Caki2 (cell line): ENCODE measurements around the gene CERCAM. TPM values are rescaled to one million over a fixed set of nuclear protein-coding genes. Genes with fewer than 3 reads are reported as not detected.

Experiments used
- DNase-seq: peaks from one replicate; pipeline ENCODE4 v3.0.0-alpha.2; 2015; ENCODE audit warnings: low read depth
- in situ Hi-C: cut with HindIII; loops from 2 replicates; pipeline ENCODE4 v1.10.0; 2016; ENCODE audit warnings: low sequenced_read_pairs, low pct_unique_long_range_greater_than_20kb, mixed read lengths
- total RNA-seq: library from RNA; depleted of rRNA; stranded (reverse); fragments of >200 nt; shearing (Covaris generic); gene quantifications from 2 replicates; pipeline ENCODE4 v1.2.3, GENCODE V29; 2014; ENCODE audit warnings: low replicate concordance

The CERCAM gene
- total RNA-seq, 1 experiment from 2014 or later, result 50.6 TPM

DNA sequence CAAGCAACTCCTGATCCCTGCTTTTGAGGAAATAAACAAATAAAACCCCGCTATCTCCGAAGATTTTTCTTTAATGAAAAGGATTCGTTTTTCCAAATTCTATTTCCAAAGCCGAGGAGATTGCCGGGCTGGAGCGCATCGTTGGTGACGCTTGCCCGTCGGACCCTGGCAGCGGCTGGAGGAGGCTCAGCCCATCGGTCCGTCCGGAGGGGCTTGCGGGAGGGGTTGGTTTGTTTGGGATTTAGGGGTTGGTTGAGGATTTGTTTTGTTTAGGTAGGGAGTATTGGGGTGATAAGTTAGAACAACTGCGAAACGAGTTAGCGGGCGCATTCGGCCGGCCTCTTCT, 28.7 kb upstream of the CERCAM start:
- DNase-seq, result no peak
- in situ Hi-C loops, result no loop called here

DNA sequence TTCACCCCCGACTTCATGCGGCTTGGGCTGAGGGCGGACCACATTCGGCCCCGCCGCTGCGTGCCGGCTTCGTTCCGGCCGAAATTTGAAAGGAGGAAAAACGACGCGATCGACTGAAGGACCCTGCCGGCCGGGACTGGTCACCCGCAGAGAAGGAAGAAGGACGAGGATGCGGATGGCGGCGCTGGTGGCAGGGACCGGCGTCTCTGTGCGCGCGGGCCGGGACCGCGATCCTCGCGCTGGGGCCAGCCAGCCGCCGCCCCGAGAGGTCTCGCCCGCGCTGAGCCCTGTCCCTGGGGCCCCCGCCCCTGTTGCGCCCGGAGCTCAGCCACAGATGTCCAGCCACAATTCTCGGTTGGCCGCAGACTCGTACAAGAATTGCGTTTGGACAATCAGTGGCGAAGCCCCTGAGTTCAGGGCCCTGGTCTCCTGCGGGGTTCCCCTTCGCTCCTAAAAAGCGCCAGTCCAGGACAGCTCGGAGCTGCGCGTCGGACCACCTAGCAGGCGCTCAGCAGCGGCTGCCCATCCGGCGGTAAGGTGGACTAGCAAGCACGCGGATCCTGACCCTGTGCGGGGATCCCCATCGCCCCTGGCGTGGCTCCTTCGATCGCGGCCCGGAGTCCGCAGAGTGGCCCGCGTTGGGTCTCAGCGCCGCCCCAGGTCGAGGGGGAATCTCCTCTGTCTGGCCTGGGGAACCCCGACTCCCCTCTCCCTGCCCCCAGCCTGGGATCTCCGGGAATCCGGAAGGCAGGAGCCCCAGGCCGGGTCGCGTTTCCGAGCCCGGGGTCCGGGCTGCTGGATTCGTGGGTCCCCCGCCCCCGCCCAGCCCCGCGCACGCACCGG, 28.1 kb upstream of the CERCAM start:
- in situ Hi-C loops, result no loop called here
- DNase-seq, result no peak

DNA sequence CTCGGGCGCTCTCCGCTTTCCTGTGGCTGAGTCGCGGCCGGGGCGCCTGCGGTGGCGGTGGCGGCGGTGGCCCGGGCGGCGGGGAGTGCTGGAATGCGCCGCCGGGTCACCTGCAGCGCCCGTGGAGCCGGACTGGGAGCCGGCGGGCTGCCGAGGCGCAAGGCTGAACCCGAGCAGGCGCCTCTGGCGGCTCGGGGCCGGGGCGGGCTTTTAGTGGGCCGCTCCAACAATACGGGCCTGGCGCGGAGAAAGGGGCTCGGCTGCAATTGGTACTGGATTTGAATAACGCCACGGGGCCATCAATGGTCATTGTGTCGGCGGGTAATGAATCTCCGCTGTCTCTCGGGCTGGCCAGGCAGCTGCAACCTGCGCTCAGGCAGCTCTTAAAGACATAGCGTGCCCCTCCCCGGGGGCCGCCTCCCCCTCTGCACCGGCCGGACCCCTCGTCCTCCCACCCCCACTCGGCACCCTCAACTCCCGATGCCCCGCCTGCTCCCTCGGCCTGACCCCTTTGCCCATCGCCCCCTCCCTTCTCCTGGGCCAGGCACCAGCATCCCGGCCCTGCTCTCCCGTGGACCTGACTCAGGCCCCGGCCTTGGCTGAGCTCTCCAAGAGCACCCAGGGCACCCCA, 27.4 kb upstream of the CERCAM start:
- in situ Hi-C loops, result no loop called here

DNA sequence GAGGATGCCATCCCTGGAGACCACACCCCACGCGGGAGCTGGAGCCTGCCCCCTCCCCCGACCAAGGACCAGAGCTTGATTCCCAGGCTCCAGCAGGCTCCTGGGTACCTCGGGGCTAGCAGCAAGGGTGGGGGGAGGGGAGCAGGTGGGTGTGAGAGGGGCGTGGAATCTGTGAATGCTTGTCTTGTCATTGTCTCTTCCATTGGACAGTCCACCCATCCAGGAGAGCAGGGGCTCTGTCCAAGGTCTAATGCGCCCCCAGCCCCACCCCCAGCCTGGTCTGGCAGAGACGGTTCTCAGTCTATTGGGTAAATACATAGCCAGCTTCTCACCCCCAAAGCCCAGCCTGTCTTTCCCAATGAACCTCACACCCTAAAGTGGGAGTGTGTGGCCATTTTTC, 26.7 kb upstream of the CERCAM start:
- DNase-seq, result no peak
- in situ Hi-C loops, result no loop called here

More for the DNA sequence above, 27.4 kb upstream of the CERCAM start:
- DNase-seq, result no peak

DNA sequence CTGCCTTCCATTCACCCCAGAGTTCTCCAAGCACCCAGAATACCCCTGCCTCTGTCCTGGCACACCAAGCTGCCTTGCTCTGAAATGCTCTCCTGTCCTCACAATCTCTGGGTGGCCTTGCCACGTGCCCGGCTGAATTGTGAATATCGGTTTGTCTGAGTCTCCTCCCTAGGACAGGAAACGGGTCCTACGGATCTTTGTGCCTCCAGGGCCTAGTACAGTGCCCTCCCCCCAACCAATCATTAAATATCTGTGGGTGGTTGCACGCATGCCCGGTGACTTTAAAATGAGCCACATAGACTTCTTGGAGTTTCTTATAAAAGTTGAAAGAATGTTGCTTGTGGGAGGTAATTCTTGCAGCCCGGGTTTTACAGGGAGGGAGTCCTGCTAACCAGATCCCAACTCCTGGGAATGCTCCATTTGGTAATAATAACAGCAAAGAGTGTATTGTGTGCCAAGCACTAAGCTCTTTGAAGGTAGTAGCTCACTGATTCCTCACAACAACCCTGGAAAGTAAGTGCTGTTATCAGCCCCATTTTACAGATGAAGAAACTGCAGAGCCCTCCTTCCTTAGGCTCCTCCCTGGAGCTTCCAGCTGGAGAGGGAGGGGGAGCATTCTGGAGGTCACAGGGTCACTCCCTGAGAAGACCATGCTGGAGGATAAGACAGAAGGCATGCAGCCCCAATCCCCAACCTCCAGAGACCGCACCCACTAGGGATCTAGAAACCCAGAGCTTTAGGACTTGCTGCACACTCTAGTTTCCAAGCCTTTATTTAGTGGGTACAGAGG, 26.1 kb upstream of the CERCAM start:
- in situ Hi-C loops, result no loop called here
- no peak for DNase-seq

DNA sequence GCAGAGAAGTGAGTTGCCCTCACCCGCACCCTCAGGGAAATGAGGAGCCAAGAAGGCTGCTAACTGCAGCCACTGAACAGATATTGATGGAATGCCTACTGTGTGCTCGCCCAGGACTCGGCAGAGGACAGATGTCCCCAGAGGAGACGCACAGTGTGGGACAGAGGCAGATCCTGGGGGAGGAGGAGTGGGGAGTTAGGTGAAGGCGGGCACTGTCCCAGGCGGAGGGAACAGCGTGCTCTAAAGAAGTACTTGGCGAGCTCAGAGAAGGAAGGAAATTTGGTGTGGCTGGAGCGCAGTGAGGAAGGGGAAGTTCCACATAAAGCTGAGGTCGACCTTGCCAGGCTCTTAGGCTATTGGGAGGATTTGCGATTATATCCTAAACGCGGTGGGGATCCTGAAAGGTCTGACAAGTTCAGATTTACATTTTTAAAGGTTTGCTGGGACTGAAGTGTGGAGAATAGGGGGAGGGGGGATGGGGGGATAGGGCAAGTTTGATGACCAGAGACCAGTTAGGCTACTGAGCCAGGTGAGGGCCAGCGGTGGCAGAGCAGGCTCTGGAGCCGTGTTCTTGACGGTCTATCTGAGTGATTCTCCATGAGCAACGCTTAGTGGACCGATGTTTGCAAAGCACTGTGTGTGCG, 23.6 kb upstream of the CERCAM start:
- in situ Hi-C loops, result no loop called here
- no peak for DNase-seq

DNA sequence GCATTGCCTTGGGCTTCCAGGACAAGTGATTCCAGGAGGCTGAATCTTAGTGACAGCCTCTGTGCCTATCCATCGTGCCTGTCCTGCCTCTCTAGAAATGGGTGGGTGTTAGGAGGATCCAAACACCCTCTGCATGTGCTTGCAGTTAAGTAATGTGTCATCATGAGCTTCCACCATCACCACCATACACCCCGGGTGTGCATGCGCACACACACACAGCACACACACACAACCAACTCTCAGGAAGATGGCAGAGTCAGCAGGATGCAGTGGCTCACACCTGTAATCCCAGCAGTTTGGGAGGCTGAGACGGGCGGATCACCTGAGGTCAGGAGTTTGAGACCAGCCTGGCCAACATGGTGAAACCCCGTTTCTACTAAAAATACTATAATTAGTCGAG, 22.8 kb upstream of the CERCAM start:
- DNase-seq, result no peak
- in situ Hi-C loops, result no loop called here

DNA sequence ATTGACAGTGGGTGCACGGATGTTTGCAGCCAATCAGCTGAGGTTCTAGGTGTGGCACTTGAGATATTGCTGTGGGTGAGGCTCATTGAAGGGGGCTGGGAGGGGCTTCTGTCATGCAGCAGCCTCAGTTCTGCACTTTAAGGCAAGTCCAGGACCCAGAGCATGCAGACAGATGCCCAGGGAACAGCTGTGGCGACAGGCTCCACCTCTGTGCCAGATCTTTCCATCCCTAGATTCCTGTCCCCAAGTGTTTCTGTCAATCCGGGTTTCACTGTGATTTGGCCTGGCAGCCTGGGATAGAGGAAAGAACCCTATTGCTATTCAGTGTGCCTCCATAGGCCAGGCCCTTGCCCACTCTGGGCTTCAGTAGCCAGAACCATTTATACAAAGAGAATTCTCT, 20.8 kb upstream of the CERCAM start:
- DNase-seq, result no peak
- in situ Hi-C loops, result no loop called here

DNA sequence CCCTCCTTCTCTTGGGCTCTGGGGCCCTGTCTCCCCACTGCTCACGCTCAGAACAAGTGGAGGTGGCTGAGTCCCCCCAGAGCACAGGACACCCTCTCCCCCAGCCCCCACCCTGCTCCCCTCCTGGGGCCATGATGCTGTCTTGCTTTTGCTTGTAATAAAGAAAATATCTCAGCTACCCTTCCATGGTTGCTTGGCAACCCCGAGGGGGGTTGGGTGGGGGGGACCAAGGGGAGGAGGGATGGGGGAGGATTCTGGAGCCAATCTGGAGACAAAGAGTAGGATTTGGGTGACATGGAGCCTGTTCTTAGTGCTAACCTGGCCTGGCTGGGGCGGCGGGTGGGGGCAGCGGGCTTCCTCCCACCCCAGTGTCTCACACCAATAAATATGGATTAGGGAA, 16.1 kb upstream of the CERCAM start:
- no peak for DNase-seq
- in situ Hi-C loops, result no loop called here

DNA sequence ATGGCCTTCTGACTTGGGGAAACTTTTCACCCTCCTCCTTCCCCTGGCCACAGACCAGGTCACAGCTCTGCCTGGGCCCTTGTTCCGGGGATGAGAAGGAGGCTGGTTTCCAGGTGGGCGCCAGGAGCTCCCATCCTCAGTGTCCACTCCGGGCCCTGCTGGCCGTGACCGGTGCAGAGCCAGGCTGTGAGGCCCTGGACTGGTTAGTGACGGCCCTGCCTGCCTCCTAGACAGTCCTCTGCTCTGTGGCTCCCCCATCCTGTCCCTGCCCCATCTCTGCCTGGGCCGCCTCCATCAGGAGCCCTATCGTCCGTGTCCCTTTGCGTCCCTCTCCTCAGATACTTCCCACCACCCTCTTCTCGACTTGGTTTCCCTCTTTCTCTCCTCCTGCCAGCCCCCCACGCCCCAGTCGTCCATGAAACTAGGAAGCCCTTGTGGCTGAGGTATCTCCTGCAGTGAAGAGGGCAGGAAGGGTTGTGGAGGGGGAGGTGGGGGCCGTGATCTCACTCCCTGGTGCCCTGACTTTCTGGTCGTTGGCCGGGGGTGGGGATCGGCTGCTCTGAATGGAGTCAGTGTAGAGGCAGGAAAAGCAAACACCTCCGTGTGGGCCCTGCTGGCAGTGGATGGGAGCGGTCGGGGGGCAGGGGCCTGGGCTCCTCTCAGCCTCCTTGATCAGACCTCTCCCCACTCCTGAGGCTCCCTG, 15.4 kb upstream of the CERCAM start:
- DNase-seq, result no peak
- in situ Hi-C loops, result no loop called here

DNA sequence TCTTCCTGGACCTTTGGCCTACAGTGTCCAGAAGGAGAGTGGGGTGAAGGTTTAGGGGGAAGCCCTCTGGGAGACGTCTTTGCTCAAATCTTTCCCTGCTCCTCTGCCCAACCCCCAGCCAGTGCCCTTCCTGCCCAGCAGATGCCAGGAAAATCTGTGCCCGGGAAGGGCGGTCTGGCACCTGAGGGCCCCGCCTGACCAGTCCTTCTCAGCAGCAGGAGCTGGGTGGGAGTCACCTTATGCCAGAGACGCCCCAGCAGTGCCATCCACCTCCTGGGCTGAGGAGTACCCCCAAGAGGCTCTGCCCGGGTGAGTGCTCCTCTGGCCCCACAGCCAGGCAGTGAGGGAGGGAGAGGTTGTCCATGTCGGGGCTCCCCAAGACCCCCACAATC, 14.9 kb upstream of the CERCAM start:
- no peak for DNase-seq
- in situ Hi-C loops, result no loop called here

DNA sequence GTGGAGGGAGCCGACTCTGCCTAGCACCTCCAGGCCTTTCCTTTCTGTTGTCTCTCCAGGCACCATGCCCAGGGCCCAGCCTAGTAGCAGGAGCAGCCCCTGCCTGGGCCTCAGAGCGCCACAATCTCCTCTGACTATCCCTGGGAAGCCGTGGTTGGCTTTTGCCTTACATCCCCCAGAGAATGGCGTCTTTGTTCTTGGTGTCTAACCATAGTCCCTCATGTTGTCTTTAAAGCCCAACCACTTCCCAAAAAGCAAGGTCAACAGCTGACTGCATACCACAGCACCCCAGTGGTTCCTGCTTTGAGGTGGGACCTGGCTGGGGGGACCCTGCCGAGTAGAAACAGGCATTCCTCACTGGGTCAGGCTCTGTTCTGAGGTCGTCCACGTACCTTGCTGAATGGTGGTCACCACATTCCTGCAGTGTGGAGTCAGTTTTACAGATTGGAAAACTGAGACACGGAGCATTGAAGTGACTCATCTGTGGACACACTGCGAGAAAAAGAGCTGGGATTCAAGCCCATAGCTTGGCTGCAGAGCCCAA, 13.7 kb upstream of the CERCAM start:
- DNase-seq, result no peak
- in situ Hi-C loops, result no loop called here

DNA sequence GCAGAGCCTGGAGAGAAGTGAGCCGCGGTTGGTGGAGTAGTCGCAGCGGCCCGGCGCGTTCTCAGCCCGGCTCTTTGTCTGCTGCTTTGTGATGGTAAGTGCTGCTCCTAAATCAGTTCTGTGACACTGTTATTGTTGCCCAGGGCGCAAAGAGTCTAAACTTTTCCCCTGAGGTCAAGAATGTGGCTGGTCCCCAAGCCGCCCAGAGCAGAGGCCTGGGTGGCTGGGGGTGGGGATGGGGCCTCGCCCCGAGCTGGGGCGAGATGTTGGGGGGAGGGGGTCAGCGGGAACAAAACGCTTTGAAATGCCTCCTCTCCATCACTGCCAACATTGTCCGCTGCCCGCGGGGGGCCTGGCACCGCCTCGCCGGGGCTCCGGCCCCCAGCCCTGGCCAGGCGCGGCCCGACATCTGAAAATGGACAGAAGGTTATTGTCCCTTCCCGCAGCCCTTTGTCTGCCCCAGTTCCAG, 11.7 kb upstream of the CERCAM start:
- no peak for DNase-seq
- in situ Hi-C loops, result no loop called here

DNA sequence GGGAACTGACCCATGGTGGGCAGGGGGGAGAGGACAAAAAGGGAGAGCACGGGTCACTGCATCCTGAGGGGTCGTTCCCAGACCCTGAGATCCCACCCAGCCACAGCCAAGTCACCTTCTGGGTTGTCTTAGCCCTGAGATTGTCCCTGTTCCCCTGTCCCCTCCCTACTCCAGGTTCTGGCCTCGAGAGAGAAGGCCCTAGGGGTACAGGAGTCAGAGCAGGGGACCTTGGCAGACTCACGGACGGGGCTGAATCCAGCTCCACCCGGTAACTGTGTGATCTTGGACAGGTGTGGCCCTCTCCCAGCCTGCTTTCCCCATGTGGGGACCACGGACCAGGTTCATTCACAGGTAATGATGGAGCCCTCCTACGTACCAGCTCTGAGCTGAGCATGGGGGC, 11.2 kb upstream of the CERCAM start:
- in situ Hi-C loops, result no loop called here
- no peak for DNase-seq

DNA sequence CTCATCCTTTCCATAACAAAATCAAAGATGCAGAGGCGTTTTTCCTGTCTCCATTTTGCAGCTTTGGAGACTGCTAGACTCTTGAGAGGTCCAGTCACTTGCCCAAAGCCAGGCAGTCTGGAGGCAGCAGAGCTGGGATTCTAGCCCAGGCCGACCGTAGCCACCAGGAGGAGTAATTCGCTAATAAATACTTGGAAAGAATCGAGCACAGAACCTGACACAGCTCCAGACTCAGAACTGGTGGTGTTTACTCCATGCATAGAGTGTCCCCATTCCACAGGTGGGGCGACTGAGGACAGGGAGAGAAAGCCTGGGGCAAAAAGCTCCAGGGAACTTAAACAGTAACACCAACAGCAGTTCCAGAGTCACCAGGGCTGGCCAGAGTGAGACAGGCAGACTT, 10.7 kb upstream of the CERCAM start:
- in situ Hi-C loops, result no loop called here
- no peak for DNase-seq

DNA sequence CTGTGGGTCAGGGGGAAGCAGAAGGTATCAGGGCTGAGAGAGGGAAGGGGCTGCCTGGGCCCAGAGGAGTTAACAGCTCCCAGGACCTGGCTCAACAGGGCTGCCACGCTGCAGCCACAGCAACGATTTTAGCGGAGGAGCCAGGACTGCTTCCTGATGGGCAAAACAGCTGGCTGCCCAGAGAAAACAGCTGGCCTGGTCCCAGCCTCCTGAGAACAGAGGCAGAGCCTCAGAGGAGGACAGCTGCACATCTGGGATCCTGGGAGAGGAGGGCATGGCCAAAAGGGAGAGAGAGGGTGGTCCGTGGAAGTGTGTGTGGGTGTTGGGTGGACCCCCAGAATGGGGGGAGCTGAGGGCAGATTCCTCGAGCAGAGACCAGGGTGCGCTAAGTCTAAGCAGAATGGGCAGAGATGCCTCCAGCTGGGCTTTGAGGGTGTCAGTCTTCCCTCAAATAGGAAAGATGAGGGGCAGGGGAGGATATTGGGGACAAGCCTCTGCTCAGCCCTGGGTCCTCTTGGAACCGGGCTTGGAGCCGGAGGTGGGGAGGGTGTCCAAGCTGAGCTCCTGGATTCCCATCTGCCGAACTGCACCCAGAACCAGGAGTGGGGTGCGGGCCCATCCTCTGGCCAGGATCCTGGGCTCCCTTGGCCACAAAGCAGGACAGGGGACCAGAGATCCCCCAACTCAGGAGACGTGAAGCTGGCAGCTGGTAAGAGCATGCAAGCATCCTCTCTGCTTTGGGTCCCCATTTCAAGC, 9.1 kb upstream of the CERCAM start:
- DNase-seq, result no peak
- in situ Hi-C loops, result no loop called here

DNA sequence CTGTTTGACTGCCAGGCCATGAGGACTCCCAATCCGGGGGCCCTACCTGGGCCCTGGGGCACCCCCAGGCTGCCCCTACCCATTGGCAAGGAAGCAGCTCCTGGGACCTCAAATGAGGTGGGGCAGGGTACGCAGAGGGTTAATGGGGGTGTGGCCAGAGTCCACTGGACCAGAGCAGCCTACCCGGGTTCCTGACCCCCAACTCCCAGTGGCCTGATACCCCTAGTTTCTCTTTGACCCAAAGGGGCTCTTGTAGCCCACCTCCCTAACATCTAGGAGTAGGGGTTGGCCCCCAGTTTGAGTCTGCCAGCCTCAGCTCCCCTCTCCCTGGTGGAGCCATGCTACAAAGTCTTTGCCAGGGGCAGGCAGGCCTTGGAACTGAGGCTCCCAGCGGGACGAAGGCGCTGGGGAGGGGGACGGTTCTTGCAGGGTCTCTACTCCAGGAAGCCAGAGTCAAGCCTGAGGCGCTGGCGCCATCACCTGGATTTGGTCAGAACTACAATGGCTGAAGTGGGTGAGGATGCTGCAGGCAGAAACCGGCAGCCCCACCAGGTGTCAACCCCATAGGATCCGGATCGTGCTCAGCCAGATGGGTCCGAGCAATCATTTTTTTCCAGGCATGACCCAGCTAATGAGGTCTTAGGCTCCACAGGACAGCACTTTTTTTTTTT, 8.4 kb upstream of the CERCAM start:
- in situ Hi-C loops, result no loop called here
- no peak for DNase-seq
